ENCODE data around the gene IPO11.
"Not testable (repeated sequence)": the region's sequence is repeated elsewhere in the genome, so short reads cannot be mapped to it uniquely, and the experiment has no call there.

The IPO11 gene

GRCh38 chr5:62513085-62513484 lies 100.5 kb downstream of the IPO11 start:
- DNase-seq, result not testable (repeated sequence)

DNA sequence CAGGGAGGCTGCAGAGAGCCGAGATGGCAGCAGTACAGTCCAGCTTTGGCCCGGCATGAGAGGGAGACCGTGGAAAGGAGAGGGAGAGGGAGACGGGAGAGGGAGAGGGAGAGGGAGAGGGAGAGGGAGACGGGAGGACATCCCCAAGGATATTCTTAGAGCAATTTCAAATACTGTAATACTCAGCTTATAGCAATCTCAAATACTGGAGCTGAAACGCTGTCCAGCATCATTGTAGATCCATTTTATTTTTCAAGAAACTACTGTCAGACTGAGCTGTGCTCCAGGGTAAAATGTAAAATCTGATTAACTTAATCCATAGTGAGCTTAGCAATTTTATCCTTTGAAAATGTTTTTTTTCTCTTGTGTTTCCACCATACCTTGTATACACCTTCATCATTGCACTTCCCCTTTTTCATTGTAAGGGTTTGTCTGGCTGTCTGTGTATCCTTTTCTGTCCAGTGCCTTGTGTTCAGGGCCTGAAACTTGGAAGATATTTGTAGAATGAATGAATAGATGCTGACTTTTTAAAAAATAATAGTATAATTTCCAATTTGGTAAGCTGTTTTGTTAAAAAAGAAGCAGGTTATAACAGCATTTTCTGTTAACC lies 102.1 kb downstream of the IPO11 start:
- DNase-seq, result no peak

DNA sequence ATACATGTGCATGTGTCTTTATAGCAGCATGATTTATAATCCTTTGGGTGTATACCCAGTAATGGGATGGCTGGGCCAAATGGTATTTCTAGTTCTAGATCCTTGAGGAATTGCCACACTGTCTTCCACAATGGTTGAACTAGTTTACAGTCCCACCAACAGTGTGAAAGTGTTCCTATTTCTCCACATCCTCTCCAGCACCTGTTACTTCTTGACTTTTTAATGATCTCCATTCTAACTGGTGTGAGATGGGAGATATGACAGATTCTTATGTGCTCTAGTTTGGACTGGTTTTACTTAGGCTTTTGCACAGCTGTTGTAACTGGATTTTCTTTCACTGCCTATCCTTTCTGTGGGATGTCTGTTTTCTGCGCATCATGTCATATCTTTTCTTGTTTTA lies 108.2 kb downstream of the IPO11 start:
- not testable (repeated sequence) for DNase-seq

DNA sequence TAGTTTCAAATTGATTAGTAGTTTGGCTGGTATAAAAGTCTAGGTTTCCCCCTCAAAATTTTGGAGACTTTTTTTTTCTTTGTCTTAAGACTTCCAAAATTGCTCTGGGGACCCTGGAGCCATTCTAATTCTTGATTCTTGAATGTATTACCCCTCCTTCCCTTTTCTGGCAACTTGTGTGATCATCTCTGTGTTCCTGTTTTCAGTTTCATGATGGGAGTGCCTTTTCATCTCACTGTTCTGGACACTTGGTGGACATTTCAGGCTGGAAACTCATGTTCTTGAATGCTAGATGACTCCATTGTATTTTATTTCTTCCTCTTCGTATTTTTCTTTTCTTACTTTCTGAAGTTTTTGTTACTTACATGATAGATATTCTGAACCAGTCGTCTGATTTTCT lies 108.8 kb downstream of the IPO11 start:
- DNase-seq, result no peak

DNA sequence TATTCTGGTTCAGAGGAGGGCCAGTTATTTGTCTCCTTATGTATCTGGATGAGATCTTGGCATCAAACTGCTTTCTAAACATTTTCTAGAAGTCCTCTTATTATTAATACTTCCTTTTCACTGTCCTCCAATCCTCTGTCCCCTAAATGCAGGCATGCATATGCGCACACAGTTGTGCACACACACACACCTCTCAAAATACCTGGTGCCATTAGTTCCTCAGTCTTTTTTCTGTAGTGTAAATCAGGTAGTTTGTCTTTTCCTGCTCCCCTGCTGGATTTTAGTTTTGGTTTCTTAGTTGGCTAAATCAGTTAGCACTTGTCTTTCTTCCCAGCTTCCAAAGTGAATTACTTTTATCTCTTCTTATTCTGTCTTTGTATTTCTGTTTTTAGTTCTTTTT lies 110.2 kb downstream of the IPO11 start:
- no peak for DNase-seq

GRCh38 chr5:62533597-62533996 lies 121.0 kb downstream of the IPO11 start:
- DNase-seq, result no peak

DNA sequence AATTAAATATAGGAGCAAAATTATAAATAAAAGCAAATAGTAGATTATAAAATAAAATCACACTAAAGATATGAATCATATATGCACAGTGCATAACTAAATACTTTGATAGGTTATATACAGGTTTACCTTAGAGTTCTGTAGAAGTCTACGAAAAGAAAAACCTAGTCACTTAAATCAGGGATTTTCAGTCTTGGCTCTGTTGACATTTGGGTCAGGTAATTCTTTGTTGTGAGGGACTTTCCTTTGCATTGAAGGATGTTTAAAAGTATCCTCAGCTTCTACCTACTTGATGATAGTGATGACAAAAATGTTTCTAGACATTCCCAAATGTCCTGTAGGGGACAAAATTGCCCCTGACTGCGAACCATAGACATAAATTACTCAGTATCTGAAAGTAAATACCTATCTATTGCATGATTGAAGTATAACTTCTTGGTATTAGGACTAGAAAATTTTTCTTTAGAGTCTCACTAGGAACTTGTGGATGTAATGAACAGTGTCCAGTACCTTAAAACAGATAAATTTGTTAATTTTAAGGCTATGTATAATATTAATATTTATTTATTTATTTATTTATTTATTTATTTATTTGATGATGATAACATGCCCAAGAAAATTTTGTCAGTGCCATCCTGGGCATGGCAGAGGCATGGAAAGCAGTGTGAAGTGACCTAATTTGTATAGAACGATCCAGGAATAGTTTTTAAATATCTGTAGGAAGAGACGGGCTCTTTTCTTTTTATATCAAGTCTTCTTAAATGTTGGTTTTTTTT lies 122.1 kb downstream of the IPO11 start:
- DNase-seq, result no peak

- no peak for DNase-seq
Measured at GRCh38 chr5:62536232-62536631, 123.7 kb downstream of the IPO11 start.

DNA sequence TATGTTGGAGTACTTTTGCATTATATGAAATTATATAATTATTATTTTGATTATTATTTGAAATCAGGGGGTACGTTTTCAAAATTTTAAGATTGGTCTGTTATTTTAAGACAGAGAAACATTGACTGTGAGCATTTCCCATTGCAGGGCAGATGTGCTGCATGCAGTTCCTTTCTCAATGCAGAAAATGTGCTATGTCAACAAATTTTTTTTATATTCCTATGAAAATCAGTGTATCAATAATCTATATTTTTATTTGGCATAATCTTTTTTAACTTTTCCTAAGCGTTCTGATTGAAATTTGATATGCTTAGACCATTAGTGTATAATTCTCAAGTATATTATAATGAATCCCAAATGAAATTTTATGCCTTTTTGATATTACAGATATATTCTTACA lies 124.2 kb downstream of the IPO11 start:
- no peak for DNase-seq

DNA sequence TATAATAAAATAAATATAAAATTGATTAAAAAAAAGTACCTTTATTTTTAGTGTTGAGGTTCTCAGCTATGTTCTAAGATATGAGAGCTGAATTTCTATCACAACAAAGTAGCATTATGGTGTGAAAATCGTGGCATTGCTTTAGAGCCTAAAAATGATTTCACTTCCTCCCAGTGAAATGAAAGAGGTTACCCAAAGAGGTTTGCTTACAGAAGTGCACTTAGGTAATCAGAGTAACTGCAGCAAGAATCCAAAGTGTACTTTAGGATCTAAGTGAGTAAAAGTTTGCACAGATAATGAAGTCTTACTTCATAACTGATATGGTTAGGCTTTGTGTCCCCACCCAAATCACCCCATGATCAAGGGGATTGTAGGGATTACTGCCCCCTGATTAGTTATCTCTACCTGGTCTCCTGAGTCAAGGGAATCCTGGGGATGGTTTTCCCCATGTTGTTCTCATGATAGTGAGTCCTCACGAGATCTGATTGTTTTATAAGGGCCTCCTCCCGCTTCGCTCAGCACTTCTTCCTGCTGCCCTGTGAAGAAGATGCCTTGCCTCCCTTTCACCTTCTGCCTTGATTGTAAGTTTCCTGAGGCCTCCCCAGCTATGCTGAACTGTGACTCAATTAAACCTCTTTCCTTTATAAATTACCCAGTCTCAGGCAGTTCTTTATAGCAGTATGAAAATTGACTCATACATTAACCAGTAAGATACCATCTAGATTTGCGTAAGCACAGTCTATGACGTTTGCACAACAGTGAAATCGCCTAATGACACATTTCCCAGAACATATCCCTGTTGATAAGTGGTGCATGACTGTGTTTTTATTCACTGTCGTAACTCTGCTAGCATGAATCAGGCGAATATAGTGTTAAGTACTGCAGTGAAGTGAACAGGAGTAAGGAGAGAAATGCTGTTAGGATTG lies 125.7 kb downstream of the IPO11 start:
- no peak for DNase-seq

DNA sequence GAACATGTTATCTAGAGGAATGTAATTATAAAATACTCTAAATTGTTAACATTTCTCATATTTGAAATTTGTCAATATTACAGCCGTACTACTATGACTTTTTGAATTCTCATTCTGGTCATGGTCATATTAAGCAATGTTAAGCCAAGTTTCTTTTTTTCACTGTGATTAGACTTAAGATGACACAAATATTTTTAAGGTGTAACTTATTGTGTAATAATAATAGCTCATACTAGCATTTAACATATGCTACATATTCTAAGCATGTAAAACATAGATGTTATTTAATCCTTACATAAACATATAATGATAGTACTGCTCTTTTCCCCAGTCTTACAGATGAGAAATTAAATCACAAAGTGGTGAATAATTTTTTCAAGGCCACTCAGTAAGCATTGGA lies 130.2 kb downstream of the IPO11 start:
- no peak for DNase-seq

GRCh38 chr5:62547945-62548630 lies 135.5 kb downstream of the IPO11 start:
- DNase-seq, result no peak

DNA sequence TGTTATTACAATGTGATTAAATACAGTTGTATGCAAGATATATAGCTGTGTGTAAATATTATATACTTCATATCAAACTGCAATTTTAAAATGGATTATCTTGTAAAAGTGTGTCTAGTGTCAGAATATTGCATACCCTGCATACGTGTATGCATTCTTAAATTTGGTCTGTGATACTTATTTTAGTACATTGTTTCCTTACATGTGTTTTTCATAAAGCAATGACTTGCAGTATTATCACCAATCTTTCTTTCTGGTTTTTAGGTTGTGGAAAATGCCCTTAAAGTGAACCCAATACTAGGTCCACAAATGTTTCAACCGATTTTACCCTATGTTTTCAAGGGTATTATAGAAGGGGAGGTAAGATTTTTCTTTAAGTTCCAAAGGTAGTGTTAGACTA lies 137.5 kb downstream of the IPO11 start:
- DNase-seq, result no peak

GRCh38 chr5:62555930-62556329 lies 143.4 kb downstream of the IPO11 start:
- DNase-seq, result no peak

- peak in 2 of 56 donors; percentile 0 to 6 for DNase-seq
Measured at GRCh38 chr5:62558941-62559340, 146.4 kb downstream of the IPO11 start.

DNA sequence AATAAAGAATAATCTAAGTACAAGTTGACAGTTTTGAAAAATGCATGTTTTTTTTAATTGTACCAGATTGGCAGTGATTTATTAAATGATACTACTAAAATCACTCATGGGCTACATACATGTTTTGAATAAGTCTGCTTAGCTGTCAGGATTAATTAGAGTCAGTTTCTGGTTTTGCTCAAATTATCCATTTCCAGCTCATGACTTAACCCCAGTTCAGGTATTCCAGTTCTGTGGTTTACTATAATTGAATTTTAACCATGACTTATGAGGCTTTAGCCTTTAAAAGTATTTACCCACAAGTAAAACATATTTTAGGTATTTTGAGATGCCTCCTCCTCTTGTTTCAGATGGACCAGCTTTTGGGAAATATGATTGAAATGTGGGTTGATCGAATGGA lies 148.2 kb downstream of the IPO11 start:
- no peak for DNase-seq

DNA sequence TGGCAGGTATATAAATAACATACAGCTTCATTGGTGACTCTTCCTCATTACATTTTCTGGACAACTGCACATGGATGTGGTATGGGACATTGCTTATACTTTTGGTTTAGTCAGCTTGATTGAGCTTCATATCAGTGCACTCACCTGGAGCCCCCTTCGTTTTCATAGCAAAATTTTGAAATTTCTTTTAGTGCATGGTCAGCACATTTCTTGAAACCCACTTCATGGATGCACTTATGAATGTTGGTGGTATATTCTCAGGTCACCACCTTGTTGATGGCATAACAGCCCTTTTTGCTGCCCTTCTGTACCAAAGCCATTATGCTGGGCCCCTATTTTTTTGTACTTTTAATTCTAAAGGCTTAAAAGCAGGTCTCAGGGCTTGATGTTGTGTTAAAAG lies 149.3 kb downstream of the IPO11 start:
- no peak for DNase-seq

DNA sequence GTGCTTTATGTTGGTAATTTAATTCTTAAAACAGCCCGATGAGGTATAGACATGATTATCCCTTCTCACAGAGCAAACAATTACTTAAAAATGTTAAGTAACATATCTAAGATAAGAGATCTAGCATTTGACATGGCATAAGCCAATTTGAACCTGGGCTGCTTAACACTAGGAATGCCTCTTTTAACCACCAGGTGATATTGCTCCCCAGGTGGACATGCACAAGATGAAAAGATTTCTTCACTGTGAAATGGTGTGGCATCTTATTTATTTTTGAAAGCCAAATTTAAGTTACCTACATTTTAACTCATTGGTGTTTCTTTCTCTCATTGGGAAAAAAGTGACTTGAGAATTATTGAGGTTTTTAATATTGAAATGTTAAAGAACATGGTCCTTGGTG lies 150.3 kb downstream of the IPO11 start:
- DNase-seq, result no peak

DNA sequence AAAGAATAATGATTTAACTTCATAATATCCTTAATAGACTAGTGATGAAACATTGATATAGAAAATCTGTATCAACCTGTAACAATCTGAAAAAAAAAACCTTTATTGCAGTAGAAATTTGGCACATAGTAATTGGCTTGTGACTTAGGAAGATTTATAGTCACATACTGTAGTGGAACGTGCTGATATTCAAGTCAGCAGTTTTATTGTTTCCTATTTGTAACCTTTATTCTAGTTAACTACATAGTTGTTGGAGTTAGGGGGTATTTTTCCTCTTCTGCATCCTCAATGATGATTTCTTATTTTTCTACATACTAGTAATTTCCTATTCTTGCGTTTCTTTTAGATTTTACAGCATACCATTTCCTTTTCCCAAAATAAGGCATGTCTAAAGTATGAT lies 151.5 kb downstream of the IPO11 start:
- DNase-seq, result no peak

- not testable (repeated sequence) for DNase-seq
Measured at GRCh38 chr5:62565740-62566139, 153.2 kb downstream of the IPO11 start.

DNA sequence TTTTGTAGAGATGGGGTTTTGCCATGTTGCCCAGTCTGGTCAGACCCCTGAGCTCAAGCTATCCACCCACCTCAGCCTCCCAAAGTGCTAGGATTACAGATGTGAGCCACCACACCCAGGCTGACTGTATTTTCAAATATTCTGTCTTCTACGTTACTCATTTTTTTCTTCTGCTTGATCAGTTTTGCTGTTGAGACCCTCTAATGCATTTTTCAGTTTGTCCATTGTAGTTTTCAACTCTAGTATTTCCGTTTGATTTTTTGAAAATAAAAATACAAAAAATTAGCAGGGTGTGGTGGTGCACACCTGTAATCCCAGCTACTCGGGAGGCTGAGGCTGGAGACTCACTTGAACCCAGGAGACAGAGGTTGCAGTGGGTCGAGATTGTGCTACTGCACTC lies 155.6 kb downstream of the IPO11 start:
- DNase-seq, result no peak
